Activated CD4-positive, alpha-beta T cell treated with anti-CD3 and anti-CD28 coated beads, Interleukin-2, amount 50 U/mL, for 16 hours (primary cell): ENCODE measurements around the gene RAB40A.
"Not testable (repeated sequence)": the region's sequence is repeated elsewhere in the genome, so short reads cannot be mapped to it uniquely, and the experiment has no call there.

Experiments used
- DNase-seq: peaks from one replicate; pipeline ENCODE4 v3.0.0-alpha.2; 2020

RAB40A gene

GRCh38 chrX:103460001-103460755 lies 59.1 kb downstream of the RAB40A start:
- not testable (repeated sequence) for DNase-seq

GRCh38 chrX:103453655-103454054 lies 65.6 kb downstream of the RAB40A start:
- DNase-seq = no peak
